ENCODE measurements around the gene CFAP77. TPM values are rescaled to one million over a fixed set of nuclear protein-coding genes. Genes with fewer than 3 reads are reported as not detected.

Gene CFAP77
- total and polyA plus RNA-seq, 2 of the 4 experiments (the other 2 are of a cell fraction), result not detected

DNA sequence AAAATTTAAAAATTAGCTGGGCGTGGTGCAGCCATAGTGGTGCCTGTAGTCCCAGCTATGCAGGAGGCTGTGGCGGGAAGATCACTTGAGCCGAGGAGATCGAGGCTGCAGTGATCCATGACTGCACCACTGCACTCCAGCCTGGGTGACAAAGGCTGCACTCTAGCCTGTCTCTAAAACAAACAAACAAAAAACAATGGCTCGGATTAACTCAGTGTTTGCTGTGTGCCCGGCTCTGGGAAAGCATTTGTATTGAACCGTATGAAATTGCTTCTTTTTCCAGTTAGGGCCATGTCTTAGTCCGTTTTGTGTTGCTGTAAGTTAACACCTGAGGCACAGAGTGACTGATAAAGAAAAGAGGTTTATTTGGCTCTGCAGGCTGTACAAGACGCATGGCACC, 62.6 kb downstream of the CFAP77 start:
- H3K9me3 ChIP-seq (ENCODE audit: control insufficient read depth, insufficient read depth, low read length), result no peaks in the 10 kb centered on the region
- H3K4me3 ChIP-seq (ENCODE audit: insufficient read depth, low read depth, low read length), result no peak overlapping the region
- H3K27me3 ChIP-seq (ENCODE audit: control insufficient read depth, insufficient read depth, low read length), result peaks cover 32% of the 10 kb centered on the region
- no peak overlapping the region for H4K91ac ChIP-seq (ENCODE audit: insufficient read depth, low read depth, low read length)
- no peak overlapping the region for H2AK9ac ChIP-seq (replicated peaks; ENCODE audit: low read depth, low read length, poor library complexity)
- no peaks in the 10 kb centered on the region for H3K9me1 ChIP-seq (ENCODE audit: insufficient read depth, low read length)
- H4K20me1 ChIP-seq (ENCODE audit: insufficient read depth, low read length), result no peaks in the 10 kb centered on the region
- H2BK20ac ChIP-seq (ENCODE audit: low read depth, low read length), result no peak overlapping the region
- in situ Hi-C loops (cut with MboI; ENCODE audit: low sequenced_read_pairs) (no loop called here), dilution Hi-C loops (cut with HindIII; ENCODE audit: low sequenced_read_pairs, unreplicated experiment) (no loop called here), intact Hi-C loops (cut with micrococcal nuclease) (no loop called here)
- no peak overlapping the region for H3K23ac ChIP-seq (ENCODE audit: low read depth, low read length)
- H2AK5ac ChIP-seq (ENCODE audit: low read depth, low read length), result no peak overlapping the region
- no peaks in the 10 kb centered on the region for H3K4me1 ChIP-seq (ENCODE audit: control insufficient read depth, insufficient read depth, low read length)
- no peak overlapping the region for H2BK15ac ChIP-seq (ENCODE audit: low read depth, low read length)
- no peak overlapping the region for H2BK120ac ChIP-seq (ENCODE audit: low read depth, low read length)
- H4K5ac ChIP-seq (ENCODE audit: low read depth, low read length), result no peak overlapping the region
- H3K9ac ChIP-seq (ENCODE audit: low read depth, low read length), result no peak overlapping the region
- TF ChIP-seq FOS (IDR thresholded peaks at IDR 0.05; ENCODE audit: low read depth, low read length) (no peak), MAFK (IDR thresholded peaks at IDR 0.05; ENCODE audit: low read depth, low read length) (no peak), RFX5 (IDR thresholded peaks at IDR 0.05; ENCODE audit: low read depth, low read length) (no peak), CEBPB (IDR thresholded peaks at IDR 0.05; ENCODE audit: low read depth, low read length) (no peak), MAZ (IDR thresholded peaks at IDR 0.05; ENCODE audit: borderline replicate concordance, low read depth, low read length) (no peak), RCOR1 (IDR thresholded peaks at IDR 0.05; ENCODE audit: insufficient replicate concordance, low read length) (no peak)
- TF ChIP-seq, protein P1, sequence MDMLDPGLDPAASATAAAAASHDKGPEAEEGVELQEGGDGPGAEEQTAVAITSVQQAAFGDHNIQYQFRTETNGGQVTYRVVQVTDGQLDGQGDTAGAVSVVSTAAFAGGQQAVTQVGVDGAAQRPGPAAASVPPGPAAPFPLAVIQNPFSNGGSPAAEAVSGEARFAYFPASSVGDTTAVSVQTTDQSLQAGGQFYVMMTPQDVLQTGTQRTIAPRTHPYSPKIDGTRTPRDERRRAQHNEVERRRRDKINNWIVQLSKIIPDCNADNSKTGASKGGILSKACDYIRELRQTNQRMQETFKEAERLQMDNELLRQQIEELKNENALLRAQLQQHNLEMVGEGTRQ (IDR thresholded peaks at IDR 0.05; ENCODE audit: low read depth, low read length), result no peak
- ATAC-seq (ENCODE audit: low read depth) (no peak), DNase-seq (no peak)
- POLR2A ChIA-PET (ENCODE audit: unreplicated experiment), result no interaction called here
- BruUV-seq (replicated peaks), result no TSS peak
- 80% methylated on average over 1 of the region's 9 CpGs; no CpG with 5 or more reads in 1 of the 2 experiments for WGBS, 2 experiments (ENCODE audit: extremely low coverage in 2 of 2, insufficient read length in 1 of 2)
- H3K18ac ChIP-seq (ENCODE audit: low read depth, low read length), result no peak overlapping the region
- H2AFZ ChIP-seq (replicated peaks; ENCODE audit: low read length, poor library complexity), result no peak overlapping the region
- CTCF ChIA-PET, result no interaction called here
- no peaks in the 10 kb centered on the region for H3K79me1 ChIP-seq (ENCODE audit: low read depth in 1 of 2, low read length in 2 of 2)
- H3K4me2 ChIP-seq (ENCODE audit: low read depth, low read length), result no peak overlapping the region
- H3K14ac ChIP-seq (replicated peaks; ENCODE audit: low read depth, low read length), result no peak overlapping the region
- H4K8ac ChIP-seq (ENCODE audit: low read depth in 2 of 2, low read length in 2 of 2), result no peak overlapping the region
- no peak overlapping the region for H3K4ac ChIP-seq (ENCODE audit: low read depth, low read length)
- no peak overlapping the region for H2BK5ac ChIP-seq (ENCODE audit: low read depth, low read length, poor library complexity, severe bottlenecking)
- H3K27ac ChIP-seq (ENCODE audit: insufficient read depth, low read length), result no peak overlapping the region
- no peak overlapping the region for H3K56ac ChIP-seq (ENCODE audit: extremely low read depth, insufficient read depth, low read length)
- H3K36me3 ChIP-seq (ENCODE audit: control insufficient read depth, insufficient read depth, low read length), result no peaks in the 10 kb centered on the region
